Bronchial epithelial cell (primary cell): Measurements from ENCODE around the gene ZNG1C. TPM values are rescaled to one million over a fixed set of nuclear protein-coding genes. Genes with fewer than 3 reads are reported as not detected.
"Not testable (repeated sequence)": the region's sequence is repeated elsewhere in the genome, so short reads cannot be mapped to it uniquely, and the experiment has no call there.

Experiments
- DNase-seq: peaks from one replicate; pipeline ENCODE4 v3.0.0-alpha.2; 2010; ENCODE audit warnings: low read depth
- FAIRE-seq: peaks from 2 replicates; lab custom pipeline; 2011; peaks lifted over from hg19 to GRCh38; lab: Jason Lieb, UNC
- H3K27me3 ChIP-seq: 2 replicates; pipeline ENCODE4 v1.5.1; 2011; ENCODE audit warnings: low read length; ENCODE audit not compliant: control insufficient read depth, insufficient read depth
- H3K36me3 ChIP-seq: 2 replicates; pipeline ENCODE4 v1.5.1; 2011; ENCODE audit warnings: low read length; ENCODE audit not compliant: control insufficient read depth, insufficient read depth
- H3K4me3 ChIP-seq: 2 replicates; pipeline ENCODE4 v1.5.1; 2011; ENCODE audit warnings: mild to moderate bottlenecking, low read depth, low read length, control low read depth
- total RNA-seq: library from RNA; depleted of rRNA; stranded (reverse); fragments of >200 nt; gene quantifications from 2 replicates; pipeline ENCODE4 v1.2.1, GENCODE V29; 2014

The ZNG1C gene
- total RNA-seq, 1 donor from 2014 or later, result 23.2 TPM

DNA sequence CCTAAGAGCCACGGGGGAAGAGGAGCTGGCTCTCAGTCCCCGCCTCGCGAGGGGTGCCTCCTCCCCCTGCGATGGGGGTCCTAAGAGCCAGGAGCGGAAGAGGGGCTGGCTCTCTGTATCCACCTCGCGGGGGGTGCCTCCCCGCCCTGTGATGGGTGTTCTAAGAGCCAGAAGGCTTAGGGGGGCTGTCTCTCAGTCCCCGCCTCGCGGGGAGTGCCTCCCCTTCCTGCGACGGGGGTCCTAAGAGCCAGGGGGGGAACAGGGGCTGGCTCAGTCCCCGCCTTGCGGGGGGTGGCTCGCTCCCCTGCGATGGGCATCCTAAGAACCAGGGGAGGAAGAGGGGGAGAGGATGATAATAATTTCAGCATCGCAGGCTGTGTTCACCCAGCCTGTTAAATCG lies 82.7 kb downstream of the ZNG1C start:
- FAIRE-seq, DNase-seq, H3K27me3 ChIP-seq, H3K4me3 ChIP-seq, H3K36me3 ChIP-seq: not testable (repeated sequence)

DNA sequence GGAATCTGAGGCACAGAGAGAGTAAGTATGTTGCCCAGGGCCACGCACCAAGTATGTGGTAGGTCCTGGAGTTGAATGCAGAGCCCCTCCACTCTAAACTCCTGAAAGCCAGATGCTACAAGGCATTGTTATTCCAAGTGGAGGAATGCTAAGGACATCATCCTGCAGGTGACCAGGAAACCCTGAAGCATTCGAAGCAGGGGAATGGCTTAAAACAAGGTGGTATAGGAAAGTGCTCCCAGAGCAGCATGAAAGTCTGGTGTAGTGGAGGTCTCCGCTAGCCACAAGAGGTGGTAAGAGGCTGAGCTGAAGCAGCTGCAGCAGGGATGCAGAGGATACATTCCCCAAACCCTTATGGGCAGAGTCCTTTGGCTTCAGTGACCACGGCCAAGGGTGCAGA lies 87.3 kb downstream of the ZNG1C start:
- H3K27me3 ChIP-seq, DNase-seq, H3K36me3 ChIP-seq, FAIRE-seq, H3K4me3 ChIP-seq: not testable (repeated sequence)

DNA sequence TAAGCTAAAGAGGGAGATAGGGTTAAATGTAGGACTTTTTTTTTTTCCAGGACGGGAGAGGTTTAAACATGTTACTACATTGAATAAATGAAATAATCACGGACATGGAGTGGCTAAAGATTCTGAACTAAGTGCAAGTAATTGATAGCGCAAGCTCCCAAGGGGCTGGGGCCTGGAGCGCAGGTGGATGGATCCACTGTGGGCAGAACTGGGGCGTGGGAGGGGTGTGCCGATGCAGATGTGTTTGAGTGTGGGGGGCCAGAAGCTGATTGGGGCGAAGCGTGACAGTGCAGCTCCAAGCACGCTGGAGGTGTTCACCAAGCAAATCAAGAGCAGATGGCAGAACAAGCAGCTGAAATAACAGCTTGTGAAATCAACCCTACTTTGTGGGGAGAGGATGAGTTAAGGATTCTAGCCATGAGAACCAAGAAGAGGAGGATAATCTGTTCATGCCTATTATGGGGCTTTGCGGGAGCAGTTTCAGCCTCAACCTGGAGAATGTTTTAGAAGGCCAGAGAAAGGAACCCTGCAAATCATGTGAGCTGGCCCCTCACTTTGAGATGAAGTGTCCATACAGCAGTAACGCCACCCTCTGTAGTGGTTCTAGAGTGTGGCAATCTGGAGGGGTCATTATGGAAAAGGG lies 88.9 kb downstream of the ZNG1C start:
- not testable (repeated sequence) for H3K4me3 ChIP-seq, H3K27me3 ChIP-seq, DNase-seq, H3K36me3 ChIP-seq, FAIRE-seq

DNA sequence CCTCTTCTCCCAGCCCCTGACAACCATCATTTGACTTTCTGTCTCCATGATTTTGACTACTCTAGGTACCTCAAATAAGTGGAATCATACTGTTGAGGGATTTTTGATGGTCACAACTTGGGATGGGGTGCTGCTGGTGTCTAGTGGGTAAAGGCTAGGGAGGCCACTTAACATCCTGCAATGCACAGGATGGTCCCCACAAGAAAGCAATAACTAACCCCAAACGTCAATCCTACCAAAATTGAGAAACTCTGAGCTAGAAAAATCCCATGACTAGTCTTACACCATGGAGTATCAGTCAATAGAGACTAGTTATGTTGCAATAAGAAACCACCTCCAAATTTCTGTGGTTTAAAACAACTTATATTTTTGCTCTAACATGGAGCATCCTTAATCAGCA lies 90.3 kb downstream of the ZNG1C start:
- not testable (repeated sequence) for H3K4me3 ChIP-seq, DNase-seq, FAIRE-seq, H3K36me3 ChIP-seq, H3K27me3 ChIP-seq

DNA sequence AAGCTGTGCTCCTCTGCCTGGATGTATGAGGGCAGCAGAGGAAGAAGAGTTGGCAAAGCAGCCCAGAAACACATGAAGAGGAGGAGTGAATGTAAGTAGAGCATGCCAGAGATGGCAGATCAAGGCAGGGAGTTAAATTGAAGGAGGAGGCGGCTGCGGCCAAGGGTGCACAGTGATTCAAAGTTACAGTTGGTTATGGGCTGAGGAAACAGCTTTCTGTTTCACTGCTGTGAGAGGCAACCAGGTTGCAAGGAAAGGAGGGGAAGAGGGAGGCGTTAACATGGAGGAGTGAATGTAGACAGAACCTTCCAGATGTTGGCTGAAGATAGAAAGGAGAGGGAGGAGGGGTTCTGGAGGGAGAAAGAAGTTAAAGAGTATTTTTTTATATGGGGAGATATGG lies 94.2 kb downstream of the ZNG1C start:
- FAIRE-seq, result not testable (repeated sequence)

DNA sequence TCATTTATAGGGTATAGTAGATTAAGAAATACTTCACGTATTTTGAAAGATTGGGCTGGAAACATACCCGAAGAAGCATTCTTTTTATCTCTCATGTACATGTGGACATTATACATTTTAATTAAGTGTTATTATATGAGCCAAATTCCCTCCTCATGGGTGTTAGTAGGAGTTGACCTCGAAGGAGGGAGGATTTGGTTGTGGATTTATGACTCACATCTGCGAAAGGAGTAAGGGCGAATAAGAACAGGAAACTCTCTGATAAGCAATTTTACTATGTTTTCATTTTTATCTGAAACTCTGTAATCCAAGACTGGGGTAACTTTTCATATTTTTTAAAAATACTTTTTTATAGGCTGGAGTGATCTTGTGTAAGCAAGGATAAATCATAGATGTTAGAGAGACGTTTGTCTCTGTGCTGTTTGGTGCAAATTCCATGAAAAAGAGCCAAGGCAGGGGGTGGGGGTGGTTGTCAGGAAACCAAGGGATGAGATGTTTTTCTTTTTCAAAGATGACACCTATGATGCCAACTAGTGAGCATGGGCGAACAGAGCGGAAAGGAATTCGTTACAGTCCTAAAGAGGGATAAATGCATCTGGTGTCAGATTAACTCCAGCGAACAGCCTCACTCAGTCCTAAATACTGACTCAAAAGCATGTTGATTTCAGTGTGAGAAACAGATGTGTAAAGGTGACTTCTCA lies 95.0 kb downstream of the ZNG1C start:
- H3K27me3 ChIP-seq, DNase-seq, FAIRE-seq, H3K4me3 ChIP-seq, H3K36me3 ChIP-seq: not testable (repeated sequence)

More for the DNA sequence above, 94.2 kb downstream of the ZNG1C start:
- not testable (repeated sequence) for DNase-seq, H3K27me3 ChIP-seq, H3K4me3 ChIP-seq, H3K36me3 ChIP-seq

DNA sequence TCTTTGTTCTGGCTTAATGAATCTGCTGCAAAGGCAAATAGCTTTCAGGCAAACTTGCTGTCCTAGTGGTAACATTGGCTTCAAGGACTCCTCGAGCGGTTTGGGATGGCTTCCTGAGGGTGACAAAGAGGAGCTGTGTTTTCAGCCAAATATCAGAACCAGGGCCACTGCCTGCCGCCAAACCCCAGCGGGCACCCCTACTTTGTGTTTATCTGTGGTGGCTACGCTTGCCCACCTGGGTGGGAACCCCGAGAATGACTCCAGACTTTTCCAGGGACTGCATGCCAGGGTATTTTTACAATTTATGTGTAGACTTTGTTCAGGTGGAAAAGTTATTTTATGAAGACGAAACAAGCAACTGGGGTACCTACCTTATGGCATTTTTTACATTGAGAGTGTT lies 96.2 kb downstream of the ZNG1C start:
- not testable (repeated sequence) for H3K36me3 ChIP-seq, H3K27me3 ChIP-seq, FAIRE-seq, DNase-seq, H3K4me3 ChIP-seq

DNA sequence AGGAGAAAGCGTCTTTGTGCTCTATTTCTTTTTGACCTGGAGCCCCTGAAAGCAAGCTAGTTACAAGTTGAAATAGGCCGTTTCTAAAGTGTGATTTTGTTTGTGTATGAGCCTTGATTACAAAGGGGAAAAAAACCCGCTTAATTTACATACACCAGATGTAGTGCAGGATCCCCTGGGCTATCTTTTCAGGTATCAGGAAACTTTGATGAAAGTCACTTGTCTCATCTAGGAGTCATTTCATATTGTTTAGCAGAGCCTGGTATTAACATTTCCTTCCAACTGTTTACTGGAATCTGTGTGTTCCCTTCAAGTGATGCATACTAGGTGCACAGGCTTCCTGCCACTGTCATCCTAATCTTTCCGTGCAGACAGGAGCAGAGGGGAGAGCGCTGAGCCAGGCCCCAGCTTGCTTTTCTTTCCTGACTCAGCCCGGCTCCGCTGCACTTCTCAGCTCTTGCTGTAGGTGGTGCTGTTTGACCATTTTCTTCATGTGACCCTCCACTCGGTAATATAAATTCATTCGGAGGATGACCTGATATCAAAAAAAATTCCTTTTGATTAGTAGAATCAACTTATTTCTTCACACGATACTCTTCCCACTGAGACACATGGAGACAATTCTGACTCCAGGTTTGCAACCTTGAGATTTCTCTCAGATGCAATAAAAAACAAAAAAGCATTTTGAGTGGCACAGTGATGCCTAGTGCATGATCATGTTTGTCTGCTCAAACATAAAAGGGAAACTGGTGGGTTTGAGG lies 100.7 kb downstream of the ZNG1C start:
- not testable (repeated sequence) for H3K36me3 ChIP-seq, H3K4me3 ChIP-seq, H3K27me3 ChIP-seq, DNase-seq, FAIRE-seq

DNA sequence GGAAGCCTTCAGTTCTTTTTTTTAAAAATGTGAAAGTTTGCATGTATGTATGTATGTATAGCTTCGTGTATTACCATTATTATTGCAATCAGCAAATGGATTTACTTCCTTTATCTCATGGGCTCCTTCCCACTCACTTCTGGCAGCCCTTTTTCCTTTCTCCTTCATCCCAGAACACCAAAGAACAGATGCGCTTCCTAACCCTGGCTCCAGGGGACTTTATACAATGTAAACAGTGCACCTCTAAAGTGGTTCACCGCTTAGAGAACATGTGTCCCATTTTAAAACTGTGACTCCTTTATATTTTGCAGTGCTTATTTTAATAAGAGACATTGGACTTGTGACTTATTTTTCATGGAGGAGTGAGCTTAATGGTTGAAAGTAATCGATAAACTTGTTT lies 101.5 kb downstream of the ZNG1C start:
- H3K36me3 ChIP-seq, DNase-seq, H3K27me3 ChIP-seq, FAIRE-seq, H3K4me3 ChIP-seq: not testable (repeated sequence)

DNA sequence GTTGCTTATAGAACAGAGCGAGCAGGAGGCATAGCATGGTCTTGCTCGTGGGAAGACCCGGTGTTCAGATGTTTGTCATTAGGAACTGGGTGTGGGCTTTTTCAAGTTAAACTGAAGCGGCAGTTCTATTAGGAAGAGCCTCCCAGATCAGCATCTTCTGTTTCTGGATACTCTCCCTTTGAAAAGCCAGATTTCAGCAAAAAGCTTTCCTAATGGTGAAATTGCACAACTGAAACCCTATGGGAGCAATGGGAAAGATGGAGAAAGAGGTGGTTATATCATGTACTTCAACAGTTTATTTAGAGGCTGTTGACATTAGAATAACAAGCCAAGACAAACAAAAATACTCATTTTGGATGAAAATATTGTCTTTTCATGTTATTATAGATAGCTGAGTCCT lies 102.2 kb downstream of the ZNG1C start:
- H3K27me3 ChIP-seq, DNase-seq, H3K4me3 ChIP-seq, FAIRE-seq, H3K36me3 ChIP-seq: not testable (repeated sequence)

Other genes with a start within 250 kb of the ZNG1C start
- gene FOXD4L3, start 60.9 kb downstream of the ZNG1C start, total RNA-seq, result not detected in 2 replicates
- under 0.01 TPM in 1 of 2 replicates, not detected in the other for gene PGM5, start 114.6 kb downstream of the ZNG1C start, total RNA-seq